ENCODE measurements around the gene TSNAX.
A peak's percentile ranks its signal among the peaks of the same experiment; 100 is the strongest.
"Not testable (repeated sequence)": the region's sequence is repeated elsewhere in the genome, so short reads cannot be mapped to it uniquely, and the experiment has no call there.

TSNAX gene

GRCh38 chr1:231564373-231564772 lies 35.9 kb downstream of the TSNAX start:
- no peak for DNase-seq

- no peak for DNase-seq
These were observed 38.0 kb downstream of the TSNAX start for GRCh38 chr1:231566496-231566895.

GRCh38 chr1:231570262-231570661 lies 41.8 kb downstream of the TSNAX start:
- DNase-seq: not testable (repeated sequence)

- DNase-seq: no peak
These were observed 43.4 kb downstream of the TSNAX start for GRCh38 chr1:231571904-231572303.

- DNase-seq: no peak
These were observed 47.0 kb downstream of the TSNAX start for GRCh38 chr1:231575472-231575871.

GRCh38 chr1:231576804-231577718 lies 48.6 kb downstream of the TSNAX start:
- DNase-seq: no peak

GRCh38 chr1:231580874-231581273 lies 52.4 kb downstream of the TSNAX start:
- DNase-seq: no peak

GRCh38 chr1:231581859-231582258 lies 53.4 kb downstream of the TSNAX start:
- DNase-seq: no peak

GRCh38 chr1:231583376-231583775 lies 54.9 kb downstream of the TSNAX start:
- DNase-seq: no peak

- peak; percentile 74 for DNase-seq
These were observed 55.6 kb downstream of the TSNAX start for GRCh38 chr1:231584117-231584516.

GRCh38 chr1:231584921-231585320 lies 56.5 kb downstream of the TSNAX start:
- DNase-seq: no peak

GRCh38 chr1:231590453-231591198 lies 62.2 kb downstream of the TSNAX start:
- DNase-seq: peak; percentile 66

- DNase-seq: no peak
These were observed 63.0 kb downstream of the TSNAX start for GRCh38 chr1:231591466-231591865.

- no peak for DNase-seq
These were observed 64.3 kb downstream of the TSNAX start for GRCh38 chr1:231592809-231593208.

- DNase-seq: not testable (repeated sequence)
These were observed 64.8 kb downstream of the TSNAX start for GRCh38 chr1:231593264-231593663.

GRCh38 chr1:231594123-231594522 lies 65.7 kb downstream of the TSNAX start:
- no peak for DNase-seq

GRCh38 chr1:231594749-231595148 lies 66.3 kb downstream of the TSNAX start:
- no peak for DNase-seq

GRCh38 chr1:231596337-231596791 lies 67.9 kb downstream of the TSNAX start:
- DNase-seq: no peak

GRCh38 chr1:231597971-231598370 lies 69.5 kb downstream of the TSNAX start:
- DNase-seq: no peak

- peak; percentile 31 for DNase-seq
These were observed 72.0 kb downstream of the TSNAX start for GRCh38 chr1:231600458-231600976.

GRCh38 chr1:231601824-231602672 lies 73.6 kb downstream of the TSNAX start:
- DNase-seq: no peak

- no peak for DNase-seq
These were observed 74.2 kb downstream of the TSNAX start for GRCh38 chr1:231602673-231602984.
